Activated T-cell treated with anti-CD3 and anti-CD28 coated beads for 1 hour (primary cell): Measurements from ENCODE around the gene PALS1.

Experiments used
- DNase-seq: peaks from one replicate; pipeline ENCODE4 v3.0.0-alpha.2; 2020; ENCODE audit warnings: low read depth

The PALS1 gene

DNA sequence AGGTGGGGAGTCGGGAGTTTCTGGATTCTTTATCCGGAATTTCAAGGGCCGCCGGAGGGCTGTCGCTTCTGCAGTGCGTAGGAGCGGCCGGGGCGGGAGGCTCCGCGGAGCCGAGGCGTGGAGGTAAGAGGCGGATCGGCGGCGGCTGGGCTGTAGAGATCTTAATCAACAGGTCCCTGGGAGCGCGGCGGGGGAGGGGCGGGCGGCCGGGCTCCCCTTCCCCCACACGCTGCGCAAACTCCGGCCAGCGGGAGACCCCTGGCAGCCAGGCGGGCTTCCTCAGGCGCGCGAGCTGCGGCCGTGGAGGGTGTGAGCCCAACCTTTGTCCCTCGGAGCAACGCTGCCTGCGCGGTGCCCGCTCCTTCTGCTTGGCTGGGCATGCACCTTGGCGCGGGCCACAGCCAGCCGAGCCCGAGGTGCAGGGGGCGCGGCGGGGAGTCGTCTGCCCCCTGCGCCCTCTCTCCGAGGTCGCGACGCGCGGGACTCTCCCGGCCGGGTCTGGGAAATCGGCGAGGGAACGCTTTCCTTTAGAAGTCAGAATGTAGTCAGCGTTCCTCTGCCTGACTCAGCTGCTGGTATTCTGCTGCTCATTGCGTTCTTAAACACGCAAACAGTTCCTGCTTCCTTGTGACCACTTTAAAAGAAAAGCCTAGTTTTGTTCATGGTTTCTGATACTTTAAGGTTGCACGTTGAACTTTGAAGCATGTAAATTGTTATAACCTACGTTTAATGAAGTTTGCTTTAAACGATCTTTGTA lies at the start of gene PALS1:
TSS of gene PALS1 (plus strand) at position 25 of the 757 bp plus-strand sequence. CDS start 37,736 bp downstream, outside the sequence.
- DNase-seq, result no peak

- DNase-seq, result no peak
Observed at GRCh38 chr14:67191768-67192290, 49.4 kb upstream of the PALS1 start.

DNA sequence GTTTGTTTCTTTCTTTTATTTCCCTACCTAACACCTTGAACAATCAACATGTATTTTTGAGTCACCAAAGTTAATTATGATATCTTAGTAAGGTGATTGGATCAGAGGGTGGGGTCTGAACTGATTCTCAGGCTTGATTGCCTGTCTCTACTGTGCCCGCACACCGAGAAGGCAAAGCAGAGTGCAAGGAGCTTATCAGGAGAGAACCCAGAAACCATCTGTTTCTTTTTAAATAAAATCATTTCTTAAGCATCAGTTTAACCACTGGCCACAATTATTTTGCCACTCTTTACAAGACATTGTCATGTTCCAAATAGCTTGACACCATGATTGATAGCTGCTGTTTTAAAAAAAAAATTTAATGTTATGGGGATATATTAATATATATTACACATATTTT lies 48.9 kb upstream of the PALS1 start:
- no peak for DNase-seq

GRCh38 chr14:67195279-67195678 lies 46.0 kb upstream of the PALS1 start:
- DNase-seq, result no peak

GRCh38 chr14:67199016-67199415 lies 42.2 kb upstream of the PALS1 start:
- DNase-seq, result no peak

DNA sequence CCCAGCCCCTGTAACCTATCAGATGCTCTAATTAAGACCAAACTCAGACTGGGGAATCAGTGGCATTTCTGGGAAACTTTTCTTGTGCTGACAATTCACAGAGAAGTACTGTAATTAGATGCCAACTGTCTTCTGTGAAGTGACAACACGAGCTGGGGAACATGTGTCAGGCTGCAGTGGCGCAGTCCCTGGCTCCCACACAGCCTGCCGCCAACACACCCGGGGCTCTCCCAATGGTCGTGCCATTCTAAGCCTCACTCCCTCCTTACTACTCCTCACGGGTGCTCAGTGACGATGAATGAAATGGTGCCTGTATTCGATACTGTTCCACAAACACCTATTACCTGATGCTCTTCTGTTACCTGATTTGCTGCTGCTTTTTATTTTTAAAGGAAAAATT lies 33.4 kb upstream of the PALS1 start:
- DNase-seq, result no peak

DNA sequence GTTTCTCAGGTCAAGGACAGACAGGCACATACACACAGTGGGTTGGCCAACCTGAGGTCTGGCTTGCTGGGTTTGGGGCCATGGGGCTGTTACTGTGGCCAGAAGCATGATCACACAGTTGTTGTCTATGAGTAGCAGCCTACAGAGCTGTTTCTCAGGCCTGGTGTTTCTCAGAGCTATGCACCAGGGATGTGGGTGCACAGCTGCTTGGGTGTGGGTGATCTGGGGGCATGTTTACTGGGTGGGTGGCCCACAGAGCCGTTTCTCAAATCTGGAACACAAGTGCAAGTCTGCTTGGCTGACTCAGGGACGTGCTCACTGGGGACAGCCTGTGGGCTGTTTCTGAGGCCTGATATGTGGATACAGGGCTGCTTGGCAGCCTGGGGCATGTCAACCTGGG lies 23.1 kb upstream of the PALS1 start:
- no peak for DNase-seq

GRCh38 chr14:67221248-67221981 lies 19.8 kb upstream of the PALS1 start:
- DNase-seq, result no peak

- no peak for DNase-seq
Observed at GRCh38 chr14:67221982-67222328, 19.3 kb upstream of the PALS1 start.

GRCh38 chr14:67225523-67225922 lies 15.7 kb upstream of the PALS1 start:
- no peak for DNase-seq

GRCh38 chr14:67228325-67228984 lies 12.8 kb upstream of the PALS1 start:
- DNase-seq, result no peak

DNA sequence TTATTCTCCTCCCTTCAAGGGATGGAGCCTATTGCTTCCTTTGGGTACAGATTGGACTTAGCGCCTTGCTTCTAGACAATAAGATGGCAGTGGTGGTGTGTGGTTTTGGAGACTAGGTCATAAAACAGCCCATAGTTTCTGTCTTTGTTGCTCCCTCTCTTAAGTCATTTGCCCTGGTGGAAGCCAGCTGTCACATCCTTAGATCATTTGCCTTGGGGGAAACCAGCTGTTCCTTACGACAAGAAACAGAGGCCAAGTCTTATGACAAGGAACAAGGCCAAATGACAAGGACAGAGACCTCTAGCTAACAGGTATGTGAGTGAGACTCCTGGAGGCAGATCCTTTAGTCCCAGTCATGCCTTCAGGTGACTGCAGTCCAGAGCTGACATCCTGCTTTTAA lies 9.2 kb upstream of the PALS1 start:
- no peak for DNase-seq

DNA sequence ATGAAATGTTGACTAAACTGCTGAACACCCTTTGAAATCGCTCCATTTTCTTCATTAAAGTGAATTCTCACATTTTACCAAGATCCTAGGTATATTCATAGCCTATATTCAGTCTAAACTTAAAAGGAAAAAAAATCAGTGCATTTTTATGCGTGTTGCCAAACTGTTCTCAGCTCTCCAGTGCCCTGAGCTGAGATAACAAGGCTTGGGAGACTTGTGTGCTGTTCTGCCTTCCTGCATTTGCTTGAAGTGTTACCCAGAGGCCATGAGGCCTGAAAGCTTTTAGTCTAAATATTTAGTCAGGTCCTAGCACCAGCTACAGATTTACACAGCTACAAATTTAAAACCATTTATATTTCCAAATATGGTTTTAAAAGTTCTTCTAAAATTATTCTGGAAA lies 8.6 kb upstream of the PALS1 start:
- no peak for DNase-seq

GRCh38 chr14:67237591-67237990 lies 3.6 kb upstream of the PALS1 start:
- no peak for DNase-seq

- DNase-seq, result no peak
Observed at GRCh38 chr14:67239582-67239981, 1.7 kb upstream of the PALS1 start.

DNA sequence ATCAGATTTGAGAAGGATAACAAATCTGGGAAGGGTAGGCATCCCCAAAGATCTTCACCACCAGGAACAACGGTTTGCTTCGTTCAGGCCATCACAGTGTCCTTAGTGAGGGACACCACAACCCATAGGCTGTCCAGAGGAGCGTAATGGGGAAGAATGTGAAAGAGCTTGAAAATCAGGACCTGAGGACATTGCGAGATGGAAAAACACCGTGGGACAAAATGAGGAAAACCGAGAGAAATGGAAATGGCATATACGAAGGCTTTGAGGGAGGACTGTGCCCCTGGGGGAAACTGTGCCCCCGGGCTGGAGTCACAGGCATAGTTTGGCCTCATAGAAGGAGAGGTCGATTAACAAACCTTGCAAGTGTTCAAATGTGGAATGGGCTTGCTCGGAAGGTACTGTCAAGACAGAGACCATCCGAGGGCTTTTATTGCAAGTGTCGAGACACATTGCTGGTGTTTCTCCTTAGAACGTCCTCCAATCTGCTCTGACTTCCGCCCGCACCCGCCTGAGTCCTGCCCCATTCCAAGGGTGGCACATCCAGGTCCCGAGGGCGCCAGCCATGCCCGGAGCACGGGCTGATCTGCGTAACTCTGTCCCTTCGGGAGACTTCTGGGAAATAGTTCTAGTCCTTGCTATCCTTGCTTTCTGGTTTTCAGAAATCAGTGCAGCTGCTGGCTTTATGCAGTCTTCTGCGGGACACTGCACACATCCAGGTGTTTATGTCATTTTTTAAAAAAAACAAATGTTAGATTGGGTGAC lies 885 bp upstream of the PALS1 start:
- no peak for DNase-seq

GRCh38 chr14:67240978-67241410 lies 241 bp upstream of the PALS1 start:
- DNase-seq, result peak; percentile 84

- DNase-seq, result no peak
Observed at GRCh38 chr14:67242168-67242420, 859 bp downstream of the PALS1 start.

DNA sequence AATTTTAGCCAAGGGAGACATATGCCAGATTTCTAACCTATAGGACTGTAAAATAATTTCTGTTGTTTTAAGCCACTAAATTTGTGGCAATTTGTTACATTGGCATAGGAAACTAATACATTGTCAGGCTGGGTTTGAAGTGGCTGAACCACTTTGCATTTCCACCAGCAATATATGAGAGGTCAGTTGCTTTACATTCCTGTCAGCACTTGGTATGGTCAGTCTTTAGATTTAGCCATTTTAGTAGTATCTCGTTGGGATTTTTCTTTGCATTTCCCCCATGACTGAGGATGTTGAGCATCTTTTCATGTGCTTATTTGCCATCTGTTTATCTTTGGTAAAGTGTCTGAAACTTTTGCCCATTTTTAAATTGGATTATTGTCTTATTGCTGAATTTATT lies 3.9 kb downstream of the PALS1 start:
- no peak for DNase-seq

- DNase-seq, result no peak
Observed at GRCh38 chr14:67251573-67252226, 10.5 kb downstream of the PALS1 start.

- DNase-seq, result no peak
Observed at GRCh38 chr14:67253076-67253635, 11.9 kb downstream of the PALS1 start.

GRCh38 chr14:67257906-67258305 lies 16.7 kb downstream of the PALS1 start:
- DNase-seq, result no peak
